A673 (cell line): Measurements from ENCODE around the gene NOP56.

ENCODE experiments used
- CTCF ChIP-seq: fragments of 300-800, 200-600 bp; sonication (generic); conservative IDR thresholded peaks from 2 replicates; pipeline ENCODE4 v1.5.1; 2017; ENCODE audit warnings: low read depth, mild to moderate bottlenecking, antibody characterized with exemption, low read length, moderate library complexity, mixed read lengths
- EZH2 ChIP-seq: fragments of 200-600 bp; sonication (generic); IDR thresholded peaks from 2 replicates; pipeline ENCODE4 v1.6.1; 2017; ENCODE audit warnings: borderline replicate concordance, low read depth, mild to moderate bottlenecking, mixed read lengths, antibody characterized with exemption, low read length; ENCODE audit not compliant: poor library complexity, severe bottlenecking

GRCh38 chr20:2705931-2706645 lies 53.7 kb downstream of the NOP56 start:
- TF ChIP-seq CTCF (no peak), EZH2 (no peak)
